ENCODE measurements around the gene OR10G7.

Gene OR10G7

DNA sequence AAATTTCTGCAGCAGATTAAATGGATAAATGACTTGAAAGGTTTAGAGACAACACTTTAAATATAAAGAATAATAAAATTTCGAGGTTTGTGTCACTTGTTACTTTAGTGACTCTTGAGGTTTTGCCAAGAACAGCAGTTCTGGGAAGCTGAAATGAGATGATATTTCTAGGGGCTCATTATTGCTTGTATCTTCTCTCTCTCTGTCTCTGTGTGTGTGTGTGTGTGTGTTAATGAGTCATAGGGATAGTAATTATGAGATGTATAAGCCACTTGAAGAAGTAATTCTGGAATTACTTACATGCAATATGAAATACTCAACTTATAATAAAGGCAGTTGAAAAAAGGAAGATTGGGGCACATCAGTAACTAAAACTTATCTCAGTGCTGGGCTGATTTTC, 9.6 kb upstream of the OR10G7 start:
- no peak overlapping the region for H3K4me3 ChIP-seq (ENCODE audit: insufficient read depth, low read length, poor library complexity, severe bottlenecking)
- H3K4me2 ChIP-seq (ENCODE audit: low read depth, low read length, poor library complexity, severe bottlenecking): no peak overlapping the region
- H3K9me3 ChIP-seq (ENCODE audit: insufficient read depth, low read length): no peaks in the 10 kb centered on the region
- H4K20me1 ChIP-seq (ENCODE audit: low read depth, low read length): no peaks in the 10 kb centered on the region
- H3K9ac ChIP-seq (ENCODE audit: low read length): no peak overlapping the region
- no peak overlapping the region for H2AFZ ChIP-seq (ENCODE audit: low read depth, low read length, severe bottlenecking)
- H3K36me3 ChIP-seq (ENCODE audit: low read length): no peaks in the 10 kb centered on the region
- H3K79me2 ChIP-seq (ENCODE audit: insufficient read depth, low read length): no peaks in the 10 kb centered on the region
- no peaks in the 10 kb centered on the region for H3K27me3 ChIP-seq (ENCODE audit: low read length)
- H3F3A ChIP-seq (ENCODE audit: insufficient read depth): no peaks in the 10 kb centered on the region
- no peaks in the 10 kb centered on the region for H3K9me2 ChIP-seq (replicated peaks; ENCODE audit: insufficient read depth, low read length)
- H3K27ac ChIP-seq (ENCODE audit: low read depth, low read length): no peak overlapping the region
- TF ChIP-seq CTCF (IDR thresholded peaks at IDR 0.05; ENCODE audit: insufficient read depth, low read length, poor library complexity, severe bottlenecking) (no peak), EZH2phosphoT487 (conservative IDR thresholded peaks at IDR 0.05; ENCODE audit: low read length) (no peak)

- TF ChIP-seq EZH2phosphoT487 (conservative IDR thresholded peaks at IDR 0.05; ENCODE audit: low read length): no peak
- no peak for TF ChIP-seq CTCF (IDR thresholded peaks at IDR 0.05; ENCODE audit: insufficient read depth, low read length, poor library complexity, severe bottlenecking)
- Histone ChIP-seq H3K9me2 (replicated peaks; ENCODE audit: insufficient read depth, low read length) (no peaks in the 10 kb centered on the region), H3K4me3 (ENCODE audit: insufficient read depth, low read length, poor library complexity, severe bottlenecking) (no peak overlapping the region), H3K4me2 (ENCODE audit: low read depth, low read length, poor library complexity, severe bottlenecking) (no peak overlapping the region), H3K36me3 (ENCODE audit: low read length) (no peaks in the 10 kb centered on the region), H3K79me2 (ENCODE audit: insufficient read depth, low read length) (no peaks in the 10 kb centered on the region), H3K9me3 (ENCODE audit: insufficient read depth, low read length) (no peaks in the 10 kb centered on the region), H3K9ac (ENCODE audit: low read length) (no peak overlapping the region), H2AFZ (ENCODE audit: low read depth, low read length, severe bottlenecking) (no peak overlapping the region), H4K20me1 (ENCODE audit: low read depth, low read length) (no peaks in the 10 kb centered on the region), H3K27ac (ENCODE audit: low read depth, low read length) (no peak overlapping the region), H3F3A (ENCODE audit: insufficient read depth) (no peaks in the 10 kb centered on the region), H3K27me3 (ENCODE audit: low read length) (no peaks in the 10 kb centered on the region)
These were observed 2.3 kb upstream of the OR10G7 start for GRCh38 chr11:124043420-124043819.

DNA sequence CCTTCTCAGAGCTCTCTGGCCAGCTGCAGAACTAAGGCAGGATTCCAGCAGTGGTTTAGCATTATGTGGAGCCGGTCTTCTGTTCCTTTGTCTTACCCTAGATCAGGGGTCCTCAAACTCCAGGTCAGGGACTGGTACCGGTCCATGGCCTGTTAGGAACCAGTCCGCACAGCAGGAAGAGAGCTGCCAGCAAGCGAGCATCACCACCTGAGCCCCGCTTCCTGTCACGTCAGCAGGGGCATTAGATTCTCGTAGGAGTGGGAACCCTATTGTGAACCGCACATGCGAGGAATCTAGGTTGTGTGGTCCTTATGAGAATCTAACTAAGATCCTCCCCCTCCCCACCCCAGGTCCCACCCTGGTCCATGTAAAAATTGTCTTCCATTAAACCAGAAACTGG, 1.6 kb downstream of the OR10G7 start:
- Histone ChIP-seq H3K9ac (ENCODE audit: low read length) (no peak overlapping the region), H3K27me3 (ENCODE audit: low read length) (no peaks in the 10 kb centered on the region), H3K9me3 (ENCODE audit: insufficient read depth, low read length) (no peaks in the 10 kb centered on the region), H3K27ac (ENCODE audit: low read depth, low read length) (no peak overlapping the region), H3K4me2 (ENCODE audit: low read depth, low read length, poor library complexity, severe bottlenecking) (no peak overlapping the region), H3K9me2 (replicated peaks; ENCODE audit: insufficient read depth, low read length) (no peaks in the 10 kb centered on the region), H2AFZ (ENCODE audit: low read depth, low read length, severe bottlenecking) (no peak overlapping the region), H3F3A (ENCODE audit: insufficient read depth) (no peaks in the 10 kb centered on the region), H3K36me3 (ENCODE audit: low read length) (no peaks in the 10 kb centered on the region), H3K4me3 (ENCODE audit: insufficient read depth, low read length, poor library complexity, severe bottlenecking) (no peak overlapping the region), H4K20me1 (ENCODE audit: low read depth, low read length) (no peaks in the 10 kb centered on the region), H3K79me2 (ENCODE audit: insufficient read depth, low read length) (no peaks in the 10 kb centered on the region)
- TF ChIP-seq CTCF (IDR thresholded peaks at IDR 0.05; ENCODE audit: insufficient read depth, low read length, poor library complexity, severe bottlenecking): no peak
- no peak for TF ChIP-seq EZH2phosphoT487 (conservative IDR thresholded peaks at IDR 0.05; ENCODE audit: low read length)

DNA sequence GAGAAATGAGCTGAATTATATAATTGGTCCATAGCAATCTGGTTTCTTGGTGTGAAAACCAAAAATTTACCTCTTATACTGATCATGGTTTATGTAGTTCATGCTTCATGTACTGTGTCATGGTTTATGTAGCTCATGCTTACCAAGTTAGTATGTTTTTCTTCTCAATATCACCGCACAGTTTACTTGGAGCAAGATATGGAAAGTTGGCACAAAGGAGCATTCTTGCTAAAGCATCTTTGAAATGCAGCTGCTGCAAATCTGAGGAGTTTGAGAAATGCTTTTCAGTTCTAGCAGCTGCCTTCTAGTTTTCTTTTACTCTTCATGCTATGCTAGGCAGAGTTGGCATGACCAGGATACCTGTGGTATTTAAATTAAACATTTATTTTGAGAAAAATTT, 4.5 kb downstream of the OR10G7 start:
- no peaks in the 10 kb centered on the region for H3K27me3 ChIP-seq (ENCODE audit: low read length)
- no peak overlapping the region for H2AFZ ChIP-seq (ENCODE audit: low read depth, low read length, severe bottlenecking)
- H3K27ac ChIP-seq (ENCODE audit: low read depth, low read length): no peak overlapping the region
- H4K20me1 ChIP-seq (ENCODE audit: low read depth, low read length): no peaks in the 10 kb centered on the region
- H3K36me3 ChIP-seq (ENCODE audit: low read length): no peaks in the 10 kb centered on the region
- H3F3A ChIP-seq (ENCODE audit: insufficient read depth): no peaks in the 10 kb centered on the region
- H3K9ac ChIP-seq (ENCODE audit: low read length): no peak overlapping the region
- H3K9me2 ChIP-seq (replicated peaks; ENCODE audit: insufficient read depth, low read length): no peaks in the 10 kb centered on the region
- no peaks in the 10 kb centered on the region for H3K9me3 ChIP-seq (ENCODE audit: insufficient read depth, low read length)
- H3K4me3 ChIP-seq (ENCODE audit: insufficient read depth, low read length, poor library complexity, severe bottlenecking): no peak overlapping the region
- H3K4me2 ChIP-seq (ENCODE audit: low read depth, low read length, poor library complexity, severe bottlenecking): no peak overlapping the region
- no peaks in the 10 kb centered on the region for H3K79me2 ChIP-seq (ENCODE audit: insufficient read depth, low read length)
- TF ChIP-seq CTCF (IDR thresholded peaks at IDR 0.05; ENCODE audit: insufficient read depth, low read length, poor library complexity, severe bottlenecking) (no peak), EZH2phosphoT487 (conservative IDR thresholded peaks at IDR 0.05; ENCODE audit: low read length) (no peak)

Data from SU-DHL-6 (cell line).